Measurements from ENCODE around the gene UNC13C.

DNA sequence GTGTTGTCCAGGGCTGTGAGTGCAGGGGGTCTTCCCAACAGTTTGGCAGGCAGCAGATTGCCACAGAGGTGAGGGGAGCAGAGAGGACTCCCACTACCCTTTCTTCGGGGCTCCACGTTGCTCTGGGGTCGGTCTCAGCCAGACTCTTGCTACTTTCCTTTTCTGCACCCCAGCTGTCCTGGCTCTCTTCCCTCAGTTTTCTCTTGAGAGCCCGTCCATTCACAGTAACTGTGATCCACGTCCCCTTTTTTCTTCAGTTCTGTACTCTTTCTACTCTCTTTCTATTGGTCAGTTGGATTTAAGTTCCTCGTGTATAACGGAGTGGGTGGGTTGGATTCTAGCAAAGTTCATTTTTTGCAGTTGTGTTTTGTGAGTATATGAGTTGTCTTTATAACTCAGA is 105.8 kb downstream of the UNC13C start:
- TF ChIP-seq CTCF (IDR thresholded peaks at IDR 0.05) (no peak), POLR2A (IDR thresholded peaks at IDR 0.05) (no peak)
